Measurements from ENCODE around the gene DYNC2H1.

GRCh38 chr11:103344886-103345285, 235.7 kb downstream of the DYNC2H1 start:
- no peak for TF ChIP-seq ATF3 (CRISPR knock-in tag; conservative IDR thresholded peaks at IDR 0.05)
- TF ChIP-seq CTCF (IDR thresholded peaks at IDR 0.05), result no peak
- no peak for TF ChIP-seq FOXP1 (CRISPR knock-in tag; IDR thresholded peaks at IDR 0.05; ENCODE audit: borderline replicate concordance)
- no peak for TF ChIP-seq ZBTB43 (CRISPR knock-in tag; IDR thresholded peaks at IDR 0.05)
- no peak for TF ChIP-seq CREB1 (CRISPR knock-in tag; IDR thresholded peaks at IDR 0.05)
- TF ChIP-seq JUN (CRISPR knock-in tag; IDR thresholded peaks at IDR 0.05), result no peak

Data from WTC11 (cell line).